Left hindlimb (tissue), 1 donor: ENCODE results near the gene TXNDC17.
"Not testable (repeated sequence)": the region's sequence is repeated elsewhere in the genome, so short reads cannot be mapped to it uniquely, and the experiment has no call there.

ENCODE experiments used
- DNase-seq: peaks from one replicate; pipeline ENCODE4 v3.0.0-alpha.2; 2018

Gene TXNDC17

GRCh38 chr17:6637458-6637840 lies 3.4 kb upstream of the TXNDC17 start:
- no peak for DNase-seq

- DNase-seq, result peak; percentile 29
Measured at GRCh38 chr17:6638046-6638908, 2.6 kb upstream of the TXNDC17 start.

- no peak for DNase-seq
Measured at GRCh38 chr17:6639014-6639585, 1.8 kb upstream of the TXNDC17 start.

GRCh38 chr17:6639586-6640535 lies 999 bp upstream of the TXNDC17 start:
- DNase-seq, result peak; percentile 45

GRCh38 chr17:6641247-6641863 lies 495 bp downstream of the TXNDC17 start:
- DNase-seq, result no peak

GRCh38 chr17:6642592-6642991 lies 1.7 kb downstream of the TXNDC17 start:
- no peak for DNase-seq

- DNase-seq, result no peak
Measured at GRCh38 chr17:6643451-6644125, 2.7 kb downstream of the TXNDC17 start.

GRCh38 chr17:6648181-6648580 lies 7.3 kb downstream of the TXNDC17 start:
- DNase-seq, result no peak

GRCh38 chr17:6651354-6651918 lies 10.6 kb downstream of the TXNDC17 start, which contains the start of the genes C17orf100 and MED31:
Gene C17orf100 (plus strand): TSS chr17:6651762. CDS start chr17:6651914, 152 bp downstream.
Gene MED31 (minus strand): TSS chr17:6651605. CDS start chr17:6651528, 77 bp downstream.
- DNase-seq, result peak; percentile 95

GRCh38 chr17:6651919-6652452 lies 11.1 kb downstream of the TXNDC17 start:
- DNase-seq, result peak; percentile 78

GRCh38 chr17:6654841-6655731 lies 14.2 kb downstream of the TXNDC17 start:
- DNase-seq, result no peak

GRCh38 chr17:6655732-6656361 lies 15.0 kb downstream of the TXNDC17 start:
- not testable (repeated sequence) for DNase-seq

GRCh38 chr17:6656797-6657632 lies 16.2 kb downstream of the TXNDC17 start:
- DNase-seq, result not testable (repeated sequence)

- no peak for DNase-seq
Measured at GRCh38 chr17:6657633-6658287, 16.9 kb downstream of the TXNDC17 start.

GRCh38 chr17:6658411-6658810 lies 17.6 kb downstream of the TXNDC17 start:
- DNase-seq, result not testable (repeated sequence)

GRCh38 chr17:6660101-6660500 lies 19.2 kb downstream of the TXNDC17 start:
- DNase-seq, result no peak

GRCh38 chr17:6660805-6661463 lies 20.1 kb downstream of the TXNDC17 start:
- DNase-seq, result no peak

- no peak for DNase-seq
Measured at GRCh38 chr17:6661464-6661848, 20.6 kb downstream of the TXNDC17 start.
